NCI-H2171 treated with DMSO at 0.1 percent for 48 hours (cell line): Measurements from ENCODE around the gene VIPR2.
"Not testable (repeated sequence)": the region's sequence is repeated elsewhere in the genome, so short reads cannot be mapped to it uniquely, and the experiment has no call there.

ENCODE experiments used
- DNase-seq: peaks from one replicate; lab custom pipeline; 2025; lab: John Stamatoyannopoulos, UW

The VIPR2 gene

GRCh38 chr7:158985583-158985982 is 159.1 kb downstream of the VIPR2 start:
- no peak for DNase-seq

GRCh38 chr7:158984007-158984406 is 160.7 kb downstream of the VIPR2 start:
- not testable (repeated sequence) for DNase-seq

GRCh38 chr7:158982080-158982479 is 162.6 kb downstream of the VIPR2 start:
- not testable (repeated sequence) for DNase-seq

GRCh38 chr7:158979635-158980351 is 164.9 kb downstream of the VIPR2 start:
- no peak for DNase-seq

- DNase-seq, result no peak
Observed at GRCh38 chr7:158979023-158979529, 165.6 kb downstream of the VIPR2 start.
